Astrocyte (in vitro differentiated cells and primary cell): ENCODE data around the gene KDM4B.

Experiments
- EZH2 ChIP-seq: IDR thresholded peaks from 2 replicates; pipeline ENCODE4 v1.6.1; 2012; ENCODE audit warnings: mild to moderate bottlenecking, low read length, inconsistent platforms; ENCODE audit not compliant: insufficient read depth
- TF ChIP-seq, protein P1 (sequence below): IDR thresholded peaks from 2 replicates; pipeline ENCODE4 v1.5.1; 2011; ENCODE audit warnings: low read depth, mild to moderate bottlenecking, inconsistent platforms, low read length, moderate library complexity; ENCODE audit not compliant: insufficient read depth

DNA sequence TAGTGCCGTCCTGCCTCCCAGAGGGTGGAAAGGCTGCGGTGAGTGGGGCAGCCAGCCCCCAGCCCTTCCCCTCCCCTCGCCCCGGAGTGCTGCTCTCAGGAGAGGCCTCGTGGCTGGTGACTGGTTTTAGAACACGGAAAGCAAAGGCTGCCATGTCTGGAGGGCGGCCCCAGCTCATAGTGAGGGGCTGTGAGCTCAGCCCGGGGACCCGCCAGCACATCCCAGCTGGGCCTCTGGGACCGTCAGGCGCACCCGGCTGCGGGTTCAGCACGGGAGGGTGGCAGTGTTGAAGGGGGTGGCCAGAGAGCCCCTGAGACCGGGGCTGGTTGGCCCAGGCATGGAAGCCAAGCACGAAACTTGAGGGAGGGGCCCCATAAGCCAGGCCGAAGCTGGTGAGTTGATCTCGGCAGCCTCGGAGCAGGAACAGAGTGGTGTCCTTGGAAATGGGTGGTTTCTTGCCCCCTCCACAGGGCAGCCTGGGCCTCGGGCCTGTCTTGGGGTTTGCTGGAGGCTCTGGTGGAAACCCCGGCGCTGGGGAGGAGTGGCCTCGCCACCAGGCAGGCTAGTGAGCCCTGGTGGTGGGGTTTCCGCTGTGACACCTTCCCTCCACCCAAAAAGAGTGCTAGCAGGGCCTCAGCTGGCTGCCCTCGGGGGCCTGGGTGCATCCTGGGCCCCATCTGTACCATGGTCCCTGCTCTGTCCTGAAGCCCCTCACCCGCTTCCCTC, 157.7 kb downstream of the KDM4B start:
- TF ChIP-seq, protein P1, sequence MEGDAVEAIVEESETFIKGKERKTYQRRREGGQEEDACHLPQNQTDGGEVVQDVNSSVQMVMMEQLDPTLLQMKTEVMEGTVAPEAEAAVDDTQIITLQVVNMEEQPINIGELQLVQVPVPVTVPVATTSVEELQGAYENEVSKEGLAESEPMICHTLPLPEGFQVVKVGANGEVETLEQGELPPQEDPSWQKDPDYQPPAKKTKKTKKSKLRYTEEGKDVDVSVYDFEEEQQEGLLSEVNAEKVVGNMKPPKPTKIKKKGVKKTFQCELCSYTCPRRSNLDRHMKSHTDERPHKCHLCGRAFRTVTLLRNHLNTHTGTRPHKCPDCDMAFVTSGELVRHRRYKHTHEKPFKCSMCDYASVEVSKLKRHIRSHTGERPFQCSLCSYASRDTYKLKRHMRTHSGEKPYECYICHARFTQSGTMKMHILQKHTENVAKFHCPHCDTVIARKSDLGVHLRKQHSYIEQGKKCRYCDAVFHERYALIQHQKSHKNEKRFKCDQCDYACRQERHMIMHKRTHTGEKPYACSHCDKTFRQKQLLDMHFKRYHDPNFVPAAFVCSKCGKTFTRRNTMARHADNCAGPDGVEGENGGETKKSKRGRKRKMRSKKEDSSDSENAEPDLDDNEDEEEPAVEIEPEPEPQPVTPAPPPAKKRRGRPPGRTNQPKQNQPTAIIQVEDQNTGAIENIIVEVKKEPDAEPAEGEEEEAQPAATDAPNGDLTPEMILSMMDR, result no peak
- no peak for TF ChIP-seq EZH2
